ENCODE data around the gene ZNF70.

The ZNF70 gene

DNA sequence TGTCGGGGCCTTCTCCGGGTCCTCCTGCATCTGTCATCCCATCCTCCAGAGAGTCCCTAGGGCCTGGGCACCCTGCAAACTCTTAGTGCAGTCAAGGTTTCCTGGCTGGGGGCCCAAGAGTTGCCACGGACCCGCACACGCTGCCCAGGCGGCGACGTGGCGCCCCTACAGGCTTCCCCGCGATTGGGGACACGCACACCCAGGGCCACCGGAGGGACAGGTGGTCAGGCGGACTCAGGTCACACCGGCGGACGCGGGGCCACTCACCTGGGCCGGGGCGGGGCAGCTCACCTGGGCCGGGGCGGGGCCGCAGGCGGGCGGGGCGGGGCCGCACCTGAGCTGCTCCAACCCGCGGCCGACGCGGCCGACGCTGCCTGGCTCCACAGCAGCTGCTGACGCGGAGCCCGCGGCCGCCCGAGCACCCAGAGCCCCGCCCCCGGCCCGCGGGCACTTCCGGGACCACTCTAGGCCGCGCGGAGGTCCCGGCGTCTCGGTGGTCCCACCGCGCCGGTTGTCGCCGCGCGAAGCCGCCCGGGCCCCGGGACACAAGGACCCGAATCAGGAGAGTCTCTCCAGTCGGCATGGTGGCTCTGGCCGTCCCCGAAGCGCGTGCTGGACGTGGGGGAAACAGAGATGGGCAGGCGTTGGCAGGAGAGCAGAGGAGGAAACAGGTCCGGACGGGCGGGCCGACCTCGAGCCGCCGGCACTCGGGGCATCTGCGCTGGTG is at the start of gene ZNF70:
ZNF70 (minus strand) TSS at position 399 of the 727 bp plus-strand sequence. CDS start 5,972 bp downstream, outside the sequence.
- peak; percentile 59 for DNase-seq

DNA sequence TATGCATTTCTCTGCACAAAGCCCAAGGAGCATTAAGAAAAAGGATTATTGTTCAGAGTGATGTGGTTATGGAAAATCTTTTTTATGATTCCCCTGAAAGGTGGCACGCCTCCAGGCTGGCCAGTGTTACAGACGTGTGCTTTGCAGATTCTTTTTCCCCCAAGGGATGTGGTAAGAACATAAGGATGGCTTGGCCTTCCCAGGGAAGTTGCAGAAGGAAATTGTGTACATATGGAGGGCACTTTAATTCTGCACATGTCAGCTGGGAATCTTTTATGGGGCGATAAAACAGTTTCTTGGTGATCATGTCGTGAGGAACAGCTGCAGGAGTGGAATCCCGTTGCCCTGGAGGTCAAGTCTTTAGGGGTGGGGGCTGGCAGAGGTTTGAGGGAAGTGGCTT is 45.5 kb upstream of the ZNF70 start:
- DNase-seq: no peak

DNA sequence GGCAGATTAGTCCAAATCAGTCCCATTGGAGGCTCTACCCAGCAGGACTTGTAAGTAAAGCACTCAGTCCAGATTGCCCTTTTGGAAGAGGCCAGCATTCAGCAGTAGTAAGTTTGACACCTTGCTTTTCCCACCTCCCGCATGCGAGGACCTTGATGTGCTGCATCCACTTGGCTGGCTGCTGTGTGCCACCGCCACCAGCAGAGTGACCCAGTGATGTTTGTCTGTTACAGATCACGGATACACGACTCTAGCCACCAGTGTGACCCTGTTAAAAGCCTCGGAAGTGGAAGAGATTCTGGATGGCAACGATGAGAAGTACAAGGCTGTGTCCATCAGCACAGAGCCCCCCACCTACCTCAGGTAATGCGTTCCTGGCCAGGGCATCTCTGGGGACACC is 42.4 kb upstream of the ZNF70 start:
- DNase-seq: no peak

DNA sequence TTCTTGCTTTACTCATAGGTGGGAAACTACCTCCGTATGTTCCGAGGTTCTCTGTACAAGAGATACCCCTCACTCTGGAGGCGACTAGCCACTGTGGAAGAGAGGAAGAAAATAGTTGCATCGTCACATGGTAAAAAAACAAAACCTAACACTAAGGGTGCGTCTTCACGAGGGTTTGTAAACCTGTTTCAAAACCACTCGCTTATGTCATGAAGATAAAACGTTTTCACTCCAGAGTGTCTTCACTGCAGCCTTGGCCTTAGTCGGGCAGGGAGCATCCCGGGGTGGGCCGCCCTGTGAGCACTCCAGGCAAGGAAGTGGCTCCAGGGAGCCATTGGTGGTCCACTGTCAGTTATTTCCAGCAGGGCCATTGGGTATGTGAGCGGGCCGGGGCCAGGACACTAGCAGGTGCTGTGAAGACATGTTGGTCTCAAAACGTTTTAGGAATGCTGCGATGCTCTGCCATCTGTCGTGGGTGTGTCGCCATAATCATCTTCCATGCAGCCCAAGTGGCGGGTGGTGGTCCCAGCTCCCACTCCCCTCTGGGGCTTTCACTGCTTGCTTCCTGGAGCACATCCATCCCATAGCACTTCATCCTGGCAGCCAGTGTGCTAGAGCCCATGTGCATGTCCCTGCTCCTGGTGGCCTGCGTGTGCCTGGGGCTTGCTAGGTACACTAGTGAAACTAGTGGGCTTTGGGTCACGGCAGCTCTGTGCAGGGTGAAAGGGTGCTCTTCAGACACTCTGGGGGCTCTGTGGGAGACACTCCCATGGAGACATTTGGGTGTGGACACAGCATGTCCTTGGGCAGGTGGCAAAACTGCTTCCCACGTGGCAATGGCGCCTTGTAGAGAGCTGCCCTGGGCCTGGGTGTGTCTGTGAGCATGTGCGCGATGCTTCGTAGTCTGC is 41.1 kb upstream of the ZNF70 start:
- DNase-seq: no peak

DNA sequence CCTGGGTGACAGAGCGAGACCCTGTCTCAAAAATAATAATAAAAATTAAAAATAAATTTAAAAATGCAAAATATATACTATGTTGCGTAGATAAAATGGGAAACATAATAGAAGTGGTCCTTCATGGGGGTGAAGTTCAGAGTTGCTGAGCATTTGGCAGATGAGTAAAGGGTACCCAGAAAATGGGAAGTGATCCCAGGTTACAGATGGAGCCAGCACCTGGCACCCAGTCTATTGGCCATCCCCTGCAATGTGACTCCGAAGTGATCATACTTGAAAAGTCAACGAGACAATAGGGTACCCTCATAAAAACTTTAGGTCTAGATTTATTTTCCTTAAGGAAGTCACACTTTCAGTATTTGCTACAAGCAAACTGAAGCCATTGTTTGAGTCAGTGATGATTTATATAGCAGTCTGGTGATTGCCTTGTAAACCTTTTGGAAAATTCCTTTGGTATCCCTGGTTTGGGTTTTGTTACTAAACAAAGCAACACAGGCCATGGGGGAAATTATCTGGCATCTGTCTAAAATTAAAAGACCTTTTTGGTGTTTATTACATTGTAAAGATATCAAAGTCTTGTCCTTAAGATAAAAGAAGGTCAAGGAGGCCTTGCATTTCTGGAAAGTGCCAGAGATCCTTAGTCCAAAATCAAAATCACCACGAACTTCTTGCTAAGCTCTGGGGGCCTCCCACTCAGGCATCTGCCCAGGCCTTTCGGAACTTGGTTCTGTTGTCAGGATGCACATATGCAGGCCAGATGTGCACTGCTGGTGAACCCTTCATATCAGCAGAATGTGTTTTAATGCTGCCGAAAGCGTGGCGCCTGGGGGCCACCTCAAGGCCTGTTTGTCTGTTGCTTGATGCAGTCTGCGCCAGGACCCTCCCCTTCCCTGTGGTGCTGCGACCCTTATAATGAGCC is 40.2 kb upstream of the ZNF70 start:
- DNase-seq: no peak

DNA sequence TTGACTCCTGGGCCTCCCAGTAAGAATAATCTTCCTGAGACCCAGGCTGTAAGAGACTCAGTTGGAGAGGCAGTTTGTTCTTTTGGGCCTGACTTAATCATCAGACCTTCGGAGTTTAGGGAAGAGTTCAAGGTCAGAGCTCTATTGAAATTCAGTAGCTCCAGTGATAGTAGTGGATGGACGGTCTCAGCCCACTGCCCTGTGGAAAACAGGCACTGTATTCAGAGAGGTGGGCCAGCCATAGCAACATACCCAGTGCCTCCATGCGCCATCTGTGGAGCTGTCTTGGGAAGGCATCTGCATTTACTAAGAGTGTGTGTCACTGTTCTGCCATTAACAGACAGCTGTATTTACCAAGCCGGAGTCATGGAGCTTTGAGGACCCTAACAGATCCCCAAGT is 38.7 kb upstream of the ZNF70 start:
- DNase-seq: no peak

DNA sequence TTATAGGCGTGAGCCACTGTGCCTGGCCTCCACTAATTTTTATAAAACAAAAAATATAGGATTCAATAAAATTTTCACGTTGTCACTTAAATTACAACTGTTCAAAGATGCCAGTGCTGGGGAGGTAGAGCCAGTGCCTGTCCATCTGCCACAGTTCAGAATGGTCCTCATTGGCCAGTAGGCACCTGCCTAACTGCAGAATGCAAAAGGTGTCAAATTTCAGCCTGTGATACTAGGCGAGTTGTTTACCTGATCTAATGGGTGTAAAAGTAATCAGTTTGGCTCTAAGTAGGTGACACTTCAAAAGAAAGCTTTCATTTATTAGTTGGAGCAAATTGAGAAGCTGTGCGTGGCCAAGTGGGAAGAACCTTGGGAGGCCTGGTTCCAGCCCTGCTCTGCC is 38.2 kb upstream of the ZNF70 start:
- DNase-seq: no peak

DNA sequence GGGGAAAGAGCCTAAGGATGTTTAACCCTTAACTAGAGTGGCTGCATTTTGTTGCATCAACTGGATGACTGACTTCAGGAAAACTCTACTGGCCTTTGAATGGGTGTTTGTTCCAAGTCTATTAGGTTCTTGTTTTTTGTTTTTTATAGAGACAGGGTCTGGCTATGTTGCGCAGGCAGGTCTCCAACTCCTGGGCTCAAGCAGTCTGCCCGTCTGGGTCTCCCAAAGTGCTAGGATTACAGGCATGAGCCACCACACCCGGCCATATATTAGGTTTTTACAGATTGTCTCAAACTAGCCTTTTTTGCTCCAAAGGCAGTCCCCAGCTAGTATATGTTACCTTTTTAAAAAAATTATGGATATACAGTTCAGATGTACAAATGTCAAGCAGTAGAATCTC is 37.0 kb upstream of the ZNF70 start:
- no peak for DNase-seq

DNA sequence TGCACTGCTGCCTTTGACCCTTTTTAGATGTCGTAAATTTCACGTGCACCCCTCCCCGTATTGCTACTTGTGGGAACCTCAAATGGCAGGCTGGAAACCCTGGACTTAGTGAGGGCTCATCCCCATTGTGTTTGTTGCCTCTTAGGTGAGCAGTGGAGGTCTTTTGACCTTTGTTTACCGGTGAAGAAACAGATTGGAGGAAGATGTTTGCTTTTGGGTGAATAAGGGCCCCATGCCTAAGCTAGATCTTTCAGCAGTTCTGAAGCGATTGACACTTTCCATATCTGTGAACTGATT is 36.6 kb upstream of the ZNF70 start:
- no peak for DNase-seq

DNA sequence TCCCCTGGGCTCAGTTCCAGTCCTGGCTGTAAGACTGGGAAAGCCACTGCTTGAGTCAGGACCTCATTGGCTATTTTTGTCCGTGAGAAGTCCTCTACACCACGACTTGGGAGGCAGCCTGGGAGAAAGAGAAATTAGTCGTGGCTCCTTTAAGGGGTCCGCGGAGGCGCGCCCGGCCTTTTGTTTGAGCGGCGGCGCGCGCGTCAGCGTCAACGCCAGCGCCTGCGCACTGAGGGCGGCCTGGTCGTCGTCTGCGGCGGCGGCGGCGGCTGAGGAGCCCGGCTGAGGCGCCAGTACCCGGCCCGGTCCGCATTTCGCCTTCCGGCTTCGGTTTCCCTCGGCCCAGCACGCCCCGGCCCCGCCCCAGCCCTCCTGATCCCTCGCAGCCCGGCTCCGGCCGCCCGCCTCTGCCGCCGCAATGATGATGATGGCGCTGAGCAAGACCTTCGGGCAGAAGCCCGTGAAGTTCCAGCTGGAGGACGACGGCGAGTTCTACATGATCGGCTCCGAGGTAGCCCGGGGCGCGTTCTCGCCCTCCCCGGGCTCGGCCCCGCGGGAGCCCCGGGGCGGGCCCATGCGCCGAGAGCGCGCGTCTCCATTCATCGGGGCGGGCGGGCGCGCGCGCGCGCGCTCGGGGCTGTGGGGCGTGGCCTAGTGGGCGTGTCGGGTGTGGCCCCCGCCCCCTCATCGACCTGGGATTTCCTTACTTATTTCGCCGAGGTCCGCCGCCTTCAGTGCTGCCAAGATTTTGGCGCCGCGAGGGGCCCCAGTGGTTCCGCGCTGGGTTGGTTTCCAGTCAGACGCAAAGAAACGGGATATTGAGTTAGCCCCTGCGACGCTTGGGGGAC is 36.1 kb upstream of the ZNF70 start, which contains the start of gene SMARCB1:
SMARCB1 (plus strand) TSS at position 215 of the 848 bp plus-strand sequence; CDS start at position 419, 204 bp downstream.
- peak; percentile 58 for DNase-seq

DNA sequence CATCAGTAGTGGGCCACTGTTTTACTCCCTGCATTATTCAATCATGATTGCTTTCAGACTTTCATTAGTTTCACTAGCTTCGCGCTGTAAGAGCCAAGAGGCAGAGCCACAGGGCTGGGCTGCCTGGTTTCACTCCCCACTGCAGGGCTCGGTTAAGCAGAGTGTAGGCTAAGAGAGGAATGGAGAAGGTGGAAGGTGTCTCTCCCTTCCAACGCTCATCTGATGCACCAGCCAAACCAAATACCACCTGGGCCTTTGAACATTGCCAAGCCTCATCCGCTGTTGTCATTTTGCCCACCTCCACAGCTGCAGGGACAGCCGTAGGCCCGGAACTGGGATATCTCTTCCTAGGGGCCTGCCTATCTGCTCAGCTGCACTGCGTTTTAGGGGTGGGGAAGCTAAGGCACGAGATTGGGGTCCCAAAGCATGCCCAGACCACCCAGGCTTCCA is 35.4 kb upstream of the ZNF70 start:
- DNase-seq: no peak

DNA sequence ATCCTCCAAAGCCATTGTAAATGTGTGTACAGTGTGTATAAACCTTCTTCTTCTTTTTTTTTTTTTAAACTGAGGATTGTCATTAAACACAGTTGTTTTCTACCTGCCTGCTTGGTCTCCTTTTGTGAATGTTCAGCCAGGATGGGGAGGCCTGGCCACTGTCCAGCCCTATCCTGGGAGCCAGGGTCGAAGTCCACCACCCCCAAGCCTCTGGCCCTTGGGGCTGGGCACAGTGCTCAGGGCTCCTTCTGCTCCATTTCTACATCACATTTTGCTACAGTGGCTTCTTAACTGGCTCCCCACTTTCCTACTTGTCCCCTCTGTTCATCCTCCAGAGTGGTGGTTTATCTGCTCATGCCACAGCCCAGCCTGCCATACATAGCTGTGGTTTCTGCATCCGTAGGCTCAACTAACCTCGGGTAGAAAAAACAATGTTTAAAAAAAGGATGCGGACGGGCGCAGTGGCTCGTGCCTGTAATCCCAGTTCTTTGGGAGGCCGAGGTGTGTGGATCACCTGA is 33.4 kb upstream of the ZNF70 start:
- no peak for DNase-seq

DNA sequence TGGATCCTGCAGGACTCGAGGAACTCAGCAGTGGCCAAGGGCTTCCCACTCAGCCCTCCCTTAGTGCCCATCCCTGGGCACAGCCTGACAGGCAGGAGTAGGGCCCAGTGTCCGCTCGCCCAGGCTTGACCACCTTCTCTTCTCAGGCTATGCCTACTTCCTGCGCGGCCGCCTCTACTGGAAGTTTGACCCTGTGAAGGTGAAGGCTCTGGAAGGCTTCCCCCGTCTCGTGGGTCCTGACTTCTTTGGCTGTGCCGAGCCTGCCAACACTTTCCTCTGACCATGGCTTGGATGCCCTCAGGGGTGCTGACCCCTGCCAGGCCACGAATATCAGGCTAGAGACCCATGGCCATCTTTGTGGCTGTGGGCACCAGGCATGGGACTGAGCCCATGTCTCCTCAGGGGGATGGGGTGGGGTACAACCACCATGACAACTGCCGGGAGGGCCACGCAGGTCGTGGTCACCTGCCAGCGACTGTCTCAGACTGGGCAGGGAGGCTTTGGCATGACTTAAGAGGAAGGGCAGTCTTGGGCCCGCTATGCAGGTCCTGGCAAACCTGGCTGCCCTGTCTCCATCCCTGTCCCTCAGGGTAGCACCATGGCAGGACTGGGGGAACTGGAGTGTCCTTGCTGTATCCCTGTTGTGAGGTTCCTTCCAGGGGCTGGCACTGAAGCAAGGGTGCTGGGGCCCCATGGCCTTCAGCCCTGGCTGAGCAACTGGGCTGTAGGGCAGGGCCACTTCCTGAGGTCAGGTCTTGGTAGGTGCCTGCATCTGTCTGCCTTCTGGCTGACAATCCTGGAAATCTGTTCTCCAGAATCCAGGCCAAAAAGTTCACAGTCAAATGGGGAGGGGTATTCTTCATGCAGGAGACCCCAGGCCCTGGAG is 32.6 kb upstream of the ZNF70 start:
- DNase-seq: no peak

DNA sequence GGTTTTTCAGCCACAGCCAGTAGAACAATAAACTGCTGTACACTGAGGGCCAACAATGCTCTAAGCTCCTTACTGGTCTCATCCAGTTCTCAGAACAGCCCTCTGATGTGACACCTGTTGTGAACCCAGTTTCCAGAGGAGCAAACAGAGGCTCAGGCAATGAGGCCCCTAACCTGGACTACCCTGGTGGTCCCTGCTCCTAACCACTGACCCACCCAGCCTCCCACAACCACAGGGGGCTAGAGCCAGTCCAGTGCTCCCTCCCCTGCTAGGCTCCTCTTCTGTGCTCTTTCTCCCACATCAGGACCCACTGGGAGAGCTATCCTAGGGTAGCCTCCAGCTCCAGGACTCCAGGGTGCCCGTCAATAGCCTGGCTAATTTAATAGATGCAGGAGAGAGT is 31.8 kb upstream of the ZNF70 start:
- no peak for DNase-seq

DNA sequence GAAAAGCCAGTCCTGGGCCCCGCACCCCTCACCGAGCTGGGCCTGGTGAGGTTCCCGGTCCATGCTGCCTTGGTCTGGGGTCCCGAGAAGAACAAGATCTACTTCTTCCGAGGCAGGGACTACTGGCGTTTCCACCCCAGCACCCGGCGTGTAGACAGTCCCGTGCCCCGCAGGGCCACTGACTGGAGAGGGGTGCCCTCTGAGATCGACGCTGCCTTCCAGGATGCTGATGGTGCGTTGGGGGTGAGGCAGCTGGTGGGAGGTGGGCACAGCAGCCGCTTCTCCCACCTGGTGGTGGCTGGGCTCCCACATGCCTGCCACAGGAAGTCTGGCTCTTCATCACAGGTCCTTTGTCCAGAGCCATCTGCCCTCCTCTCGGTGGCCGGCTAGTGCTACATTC is 31.3 kb upstream of the ZNF70 start:
- no peak for DNase-seq

DNA sequence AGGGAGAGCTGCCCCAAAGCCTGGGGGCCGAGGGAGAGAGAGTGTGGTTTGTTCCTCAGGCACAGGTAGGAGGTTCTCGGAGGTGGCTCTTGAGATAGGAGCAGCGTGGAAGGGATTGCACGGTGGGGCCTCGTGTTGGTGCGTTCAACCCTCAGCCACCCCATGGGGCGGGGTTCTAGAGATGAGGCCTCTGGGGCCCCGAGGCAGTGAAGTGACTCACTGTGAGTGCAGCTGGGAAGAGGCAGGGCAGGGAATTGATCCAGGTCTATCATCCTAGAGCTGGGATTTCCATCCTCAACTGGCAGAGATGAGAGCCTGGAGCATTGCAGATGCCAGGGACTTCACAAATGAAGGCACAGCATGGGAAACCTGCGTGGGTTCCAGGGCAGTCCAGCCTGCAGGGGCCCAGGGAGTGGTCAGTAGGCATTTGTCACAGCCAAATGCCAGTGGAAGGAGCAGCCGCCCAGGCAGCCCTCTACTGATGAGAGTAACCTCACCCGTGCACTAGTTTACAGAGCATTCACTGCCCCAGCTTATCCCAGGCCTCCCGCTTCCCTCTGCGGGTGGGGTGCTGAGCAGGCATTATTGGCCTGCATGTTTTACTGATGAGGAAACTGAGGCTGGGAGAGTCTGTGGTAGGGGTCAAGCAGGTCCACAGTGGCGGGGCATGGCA is 30.7 kb upstream of the ZNF70 start:
- DNase-seq: peak; percentile 26

DNA sequence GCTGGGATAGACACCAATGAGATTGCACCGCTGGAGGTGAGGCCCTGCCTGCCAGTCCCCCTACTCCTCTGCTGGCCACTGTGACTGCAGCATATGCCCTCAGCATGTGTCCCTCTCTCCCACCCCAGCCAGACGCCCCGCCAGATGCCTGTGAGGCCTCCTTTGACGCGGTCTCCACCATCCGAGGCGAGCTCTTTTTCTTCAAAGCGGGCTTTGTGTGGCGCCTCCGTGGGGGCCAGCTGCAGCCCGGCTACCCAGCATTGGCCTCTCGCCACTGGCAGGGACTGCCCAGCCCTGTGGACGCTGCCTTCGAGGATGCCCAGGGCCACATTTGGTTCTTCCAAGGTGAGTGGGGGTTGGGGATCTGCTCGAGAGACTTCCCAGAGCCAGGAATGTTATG is 30.2 kb upstream of the ZNF70 start:
- no peak for DNase-seq

DNA sequence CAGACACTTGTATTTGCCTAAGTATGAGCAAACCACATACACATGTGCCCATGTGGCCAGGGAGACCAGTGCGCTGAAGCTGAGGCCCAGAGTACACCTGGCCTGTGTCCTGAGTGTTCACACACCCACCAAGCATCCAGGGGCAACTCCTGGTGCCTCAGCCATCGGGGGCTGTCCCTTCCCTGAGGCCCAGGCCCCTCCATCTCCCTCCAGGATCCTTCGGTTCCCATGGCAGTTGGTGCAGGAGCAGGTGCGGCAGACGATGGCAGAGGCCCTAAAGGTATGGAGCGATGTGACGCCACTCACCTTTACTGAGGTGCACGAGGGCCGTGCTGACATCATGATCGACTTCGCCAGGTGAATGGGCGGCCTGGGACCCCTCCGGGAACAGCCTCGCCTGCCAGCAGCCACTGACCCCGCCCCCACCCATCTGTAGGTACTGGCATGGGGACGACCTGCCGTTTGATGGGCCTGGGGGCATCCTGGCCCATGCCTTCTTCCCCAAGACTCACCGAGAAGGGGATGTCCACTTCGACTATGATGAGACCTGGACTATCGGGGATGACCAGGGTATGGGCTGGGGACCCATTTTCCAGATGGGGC is 29.3 kb upstream of the ZNF70 start:
- no peak for DNase-seq

DNA sequence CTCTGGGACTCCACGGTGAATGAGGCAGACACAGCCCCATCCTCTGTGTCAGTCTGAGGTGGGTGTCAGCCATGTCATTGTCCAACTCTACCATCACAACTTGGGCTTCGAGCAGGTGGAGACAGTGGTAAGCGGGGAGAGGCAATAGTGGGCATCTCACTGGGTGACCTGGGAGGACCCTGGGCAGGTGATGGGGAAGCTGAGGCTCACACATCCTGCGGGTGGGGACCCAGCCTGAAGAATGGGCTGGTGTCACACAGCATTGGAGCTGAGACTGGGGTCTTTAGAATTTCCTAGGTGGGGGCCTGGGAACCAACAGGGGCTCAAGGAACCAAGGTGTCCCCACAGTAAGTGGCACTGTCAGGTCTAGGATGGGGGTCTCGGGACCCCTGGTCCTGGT is 28.8 kb upstream of the ZNF70 start:
- DNase-seq: no peak

DNA sequence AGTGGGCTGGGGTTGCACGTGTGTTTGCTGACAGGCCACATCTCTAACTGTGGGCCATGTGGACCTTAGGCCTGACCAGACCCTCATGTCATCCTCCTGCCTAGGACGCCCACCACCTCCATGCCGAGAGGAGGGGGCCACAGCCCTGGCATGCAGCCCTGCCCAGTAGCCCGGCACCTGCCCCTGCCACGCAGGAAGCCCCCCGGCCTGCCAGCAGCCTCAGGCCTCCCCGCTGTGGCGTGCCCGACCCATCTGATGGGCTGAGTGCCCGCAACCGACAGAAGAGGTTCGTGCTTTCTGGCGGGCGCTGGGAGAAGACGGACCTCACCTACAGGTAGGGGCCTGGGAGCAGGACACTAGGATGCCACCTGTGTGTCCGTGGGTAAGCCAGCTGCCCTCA is 28.2 kb upstream of the ZNF70 start:
- no peak for DNase-seq

Data from GOT3 (cell line).